Mammary epithelial cell (primary cell): Measurements from ENCODE around the gene AXIN2.
"Not testable (repeated sequence)": the region's sequence is repeated elsewhere in the genome, so short reads cannot be mapped to it uniquely, and the experiment has no call there.

ENCODE experiments used
- EZH2 ChIP-seq: IDR thresholded peaks from 2 replicates; pipeline ENCODE4 v1.6.1; 2012; ENCODE audit warnings: low read length, inconsistent platforms, borderline replicate concordance
- TF ChIP-seq, protein P1 (sequence below), 2 donors: IDR thresholded peaks in 1 of 2; conservative IDR thresholded peaks in 1 of 2; 2 replicates each; pipeline ENCODE4 v1.5.1; 2011 to 2012; ENCODE audit warnings: inconsistent platforms in 2 of 2, low read length in 2 of 2, mild to moderate bottlenecking in 2 of 2, control low read depth in 1 of 2, low read depth in 1 of 2; ENCODE audit not compliant: insufficient read depth in 1 of 2; ENCODE audit errors: extremely low read depth in 1 of 2

DNA sequence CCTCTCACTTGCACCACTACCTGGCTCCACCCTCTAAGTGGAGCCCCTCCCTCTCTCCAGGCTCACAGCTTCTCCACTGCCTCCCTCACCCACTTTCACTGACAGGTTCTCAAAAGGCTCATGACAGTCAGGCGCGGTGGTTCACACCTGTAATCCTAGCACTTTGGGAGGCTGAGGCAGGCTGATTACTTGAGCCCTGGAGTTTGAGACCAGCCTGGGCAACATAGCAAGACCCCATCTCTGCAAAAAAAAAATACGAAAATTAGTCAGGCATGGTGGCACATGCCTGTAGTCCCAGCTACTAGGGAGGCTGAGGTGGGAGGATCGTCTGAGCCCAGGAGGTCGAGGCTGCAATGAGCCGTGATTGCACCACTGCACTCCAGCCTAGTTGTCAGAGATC, 56.8 kb downstream of the AXIN2 start:
- TF ChIP-seq, protein P1, sequence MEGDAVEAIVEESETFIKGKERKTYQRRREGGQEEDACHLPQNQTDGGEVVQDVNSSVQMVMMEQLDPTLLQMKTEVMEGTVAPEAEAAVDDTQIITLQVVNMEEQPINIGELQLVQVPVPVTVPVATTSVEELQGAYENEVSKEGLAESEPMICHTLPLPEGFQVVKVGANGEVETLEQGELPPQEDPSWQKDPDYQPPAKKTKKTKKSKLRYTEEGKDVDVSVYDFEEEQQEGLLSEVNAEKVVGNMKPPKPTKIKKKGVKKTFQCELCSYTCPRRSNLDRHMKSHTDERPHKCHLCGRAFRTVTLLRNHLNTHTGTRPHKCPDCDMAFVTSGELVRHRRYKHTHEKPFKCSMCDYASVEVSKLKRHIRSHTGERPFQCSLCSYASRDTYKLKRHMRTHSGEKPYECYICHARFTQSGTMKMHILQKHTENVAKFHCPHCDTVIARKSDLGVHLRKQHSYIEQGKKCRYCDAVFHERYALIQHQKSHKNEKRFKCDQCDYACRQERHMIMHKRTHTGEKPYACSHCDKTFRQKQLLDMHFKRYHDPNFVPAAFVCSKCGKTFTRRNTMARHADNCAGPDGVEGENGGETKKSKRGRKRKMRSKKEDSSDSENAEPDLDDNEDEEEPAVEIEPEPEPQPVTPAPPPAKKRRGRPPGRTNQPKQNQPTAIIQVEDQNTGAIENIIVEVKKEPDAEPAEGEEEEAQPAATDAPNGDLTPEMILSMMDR (conservative IDR thresholded peaks at IDR 0.05 in 1 of 2, IDR thresholded peaks at IDR 0.05 in 1 of 2; ENCODE audit: extremely low read depth in 1 of 2, insufficient read depth in 1 of 2, low read depth in 1 of 2, low read length in 2 of 2): not testable (repeated sequence)
- TF ChIP-seq EZH2: not testable (repeated sequence)
